GM21825 (cell line): Measurements from ENCODE around the gene PIP5K1B.
A peak's percentile ranks its signal among the peaks of the same experiment; 100 is the strongest.

ENCODE experiments used
- ATAC-seq: cut with Tn5 transposase; IDR thresholded peaks from one replicate; pipeline ENCODE4 v1.9.1; 2021; ENCODE audit warnings: mild to moderate bottlenecking, moderate library complexity; ENCODE audit not compliant: unreplicated experiment

Gene PIP5K1B

DNA sequence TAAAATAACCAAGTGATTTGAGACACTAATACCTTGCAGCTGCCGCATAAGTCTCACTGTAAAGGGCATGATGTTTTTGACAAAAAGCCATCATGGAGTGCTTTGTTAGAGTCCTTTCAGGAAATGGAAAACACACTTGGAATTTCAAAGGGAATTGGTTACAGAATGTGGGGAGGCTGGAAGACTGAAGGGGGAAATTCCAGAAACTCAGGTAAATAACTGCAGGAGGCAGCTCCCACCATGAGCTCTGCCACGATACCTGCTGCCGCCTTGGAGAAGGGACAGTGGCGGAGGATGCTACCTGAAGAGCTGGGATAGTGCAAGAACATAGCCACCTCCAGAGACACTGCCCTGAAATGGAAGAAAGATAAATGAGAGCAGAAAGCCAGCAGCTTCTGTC lies 242.0 kb downstream of the PIP5K1B start:
- no peak for ATAC-seq

DNA sequence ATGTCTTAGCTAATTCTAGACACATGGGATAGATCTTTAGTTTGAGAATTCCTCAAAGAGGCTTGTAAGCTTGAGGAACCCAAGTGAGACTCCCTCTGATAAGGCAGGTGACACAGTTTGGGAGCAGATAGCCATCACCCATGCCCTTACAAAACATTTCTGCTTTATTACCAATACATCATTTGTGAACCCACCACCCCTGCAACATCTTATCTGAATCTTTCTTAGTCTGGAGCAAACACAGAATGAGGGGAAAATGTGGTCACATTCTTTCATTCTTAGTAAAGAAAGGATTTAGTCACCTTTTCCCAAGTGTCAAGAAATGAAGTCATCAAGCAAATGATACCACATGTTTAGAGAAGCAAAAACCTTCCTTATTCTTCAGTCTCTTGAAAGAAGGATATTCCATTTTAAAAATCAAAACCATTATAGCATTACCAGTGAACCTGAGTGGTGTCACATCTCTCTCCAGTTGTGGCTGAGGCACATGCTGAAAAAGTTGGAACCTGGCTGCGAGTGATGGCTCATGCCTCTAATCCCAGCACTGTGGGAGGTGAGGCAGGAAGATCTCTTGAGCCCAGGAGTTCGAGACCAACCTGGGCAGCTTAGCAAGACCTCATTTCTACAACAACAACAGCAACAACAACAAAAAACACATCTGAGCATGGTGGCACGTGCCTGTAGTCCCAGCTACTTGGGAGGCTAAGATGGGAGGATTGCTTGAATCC lies 243.0 kb downstream of the PIP5K1B start:
- no peak for ATAC-seq

DNA sequence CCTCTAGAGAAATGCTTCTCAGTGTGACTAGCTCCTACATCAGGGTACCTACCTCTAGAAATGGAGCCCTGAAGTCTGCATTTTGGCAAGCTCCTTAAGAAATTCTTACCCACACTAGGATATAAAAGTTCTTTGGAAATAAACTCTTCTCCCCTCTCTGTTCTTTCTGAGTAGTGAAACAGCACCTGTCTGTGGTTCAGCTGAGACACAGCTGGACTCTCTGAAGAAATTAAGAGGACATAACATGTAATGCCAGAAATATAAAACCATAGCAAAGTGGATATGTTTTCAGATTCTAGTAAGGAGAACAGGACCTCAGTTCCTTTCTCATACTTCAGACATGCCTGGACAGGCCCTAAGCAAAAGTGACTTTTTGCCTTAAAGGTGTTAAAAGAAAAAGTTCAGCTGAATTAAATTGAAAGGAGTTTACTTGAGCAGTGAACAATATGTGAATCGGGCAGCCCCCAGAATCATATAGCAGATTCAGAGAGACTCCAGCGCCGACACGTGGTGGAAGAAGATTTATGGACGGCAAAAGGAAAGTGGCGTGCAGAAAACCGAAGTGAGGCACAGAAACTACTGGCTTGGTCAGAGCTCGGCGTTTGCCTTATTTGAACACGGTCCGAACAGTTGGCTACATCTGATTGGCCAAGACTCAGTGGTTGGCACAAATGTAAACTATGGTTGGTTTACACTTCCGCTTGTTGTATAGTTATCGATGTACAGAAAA lies 244.4 kb downstream of the PIP5K1B start:
- ATAC-seq = no peak

DNA sequence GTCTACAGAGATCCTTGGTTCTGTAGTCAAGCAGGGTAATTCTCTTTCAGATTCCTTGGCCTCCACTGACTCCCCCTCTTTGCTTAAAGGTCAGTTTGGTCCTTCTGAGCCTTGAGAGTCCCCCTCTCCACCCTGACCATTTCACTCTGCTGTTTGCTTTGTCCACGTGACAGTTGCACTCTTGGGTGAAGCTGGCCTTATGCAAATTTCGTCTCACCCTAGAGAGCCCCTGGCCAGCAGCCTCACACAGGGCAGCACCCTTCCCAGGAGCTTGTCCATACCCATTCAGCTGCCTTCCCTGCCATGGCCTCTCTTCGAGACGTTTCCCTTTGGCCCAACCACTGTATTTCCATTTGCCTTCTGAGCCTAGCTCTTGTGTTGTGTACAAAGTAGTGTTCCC lies 245.1 kb downstream of the PIP5K1B start:
- ATAC-seq = no peak

DNA sequence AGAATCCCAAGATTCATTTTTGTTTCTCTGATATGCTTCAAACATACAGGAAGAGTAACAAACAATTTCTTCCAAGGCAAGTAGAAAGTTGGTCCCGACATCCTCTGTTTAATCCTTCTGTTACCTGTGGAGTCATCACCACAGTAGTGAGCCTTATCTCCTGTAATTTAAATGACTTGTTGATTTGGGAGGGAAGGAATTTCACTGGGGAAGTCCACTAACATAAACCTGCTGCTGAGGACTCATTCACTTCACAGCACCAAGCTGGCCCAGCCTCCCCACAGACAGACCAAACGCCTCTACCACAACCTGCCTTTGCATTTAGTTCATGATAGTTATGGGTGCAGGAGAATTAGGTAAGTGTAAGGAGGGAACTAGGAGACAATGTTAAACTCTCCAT lies 245.6 kb downstream of the PIP5K1B start:
- no peak for ATAC-seq

DNA sequence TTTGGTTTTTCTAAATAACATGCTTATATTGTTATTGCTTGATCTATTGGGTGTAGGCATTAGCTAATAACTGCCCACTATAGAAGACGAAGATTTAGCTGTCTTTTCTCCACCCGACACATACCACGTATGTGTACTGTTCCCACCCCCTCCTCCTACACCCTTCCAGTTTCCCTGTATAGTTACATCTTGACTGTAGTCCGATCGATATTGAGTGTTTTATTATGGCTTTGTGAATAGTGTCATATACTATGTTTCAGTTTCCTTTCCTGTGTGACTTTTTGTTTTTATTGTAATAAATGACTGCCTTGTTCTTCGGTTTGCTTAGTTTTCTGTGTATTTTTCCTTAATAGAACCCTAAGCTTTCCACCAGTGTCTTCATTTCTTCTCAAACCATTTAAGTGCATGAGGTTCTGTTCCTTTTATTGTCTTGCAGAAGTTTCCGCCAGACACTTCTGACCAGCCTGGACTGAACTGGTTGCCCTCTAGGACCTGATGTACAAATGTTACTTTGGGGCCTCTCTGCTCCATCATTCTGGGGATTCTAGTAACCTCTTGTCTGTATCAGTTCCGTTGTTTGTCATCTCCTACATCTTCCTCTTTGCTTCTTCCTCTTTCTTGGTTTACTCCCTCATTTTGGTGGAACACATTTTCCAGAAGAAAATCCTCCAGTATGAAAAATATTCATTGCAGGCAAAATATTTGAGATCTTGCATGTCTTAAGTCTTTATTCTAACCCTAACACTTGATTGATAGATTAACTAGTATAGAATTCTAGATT lies 247.0 kb downstream of the PIP5K1B start:
- ATAC-seq = peak; percentile 60

DNA sequence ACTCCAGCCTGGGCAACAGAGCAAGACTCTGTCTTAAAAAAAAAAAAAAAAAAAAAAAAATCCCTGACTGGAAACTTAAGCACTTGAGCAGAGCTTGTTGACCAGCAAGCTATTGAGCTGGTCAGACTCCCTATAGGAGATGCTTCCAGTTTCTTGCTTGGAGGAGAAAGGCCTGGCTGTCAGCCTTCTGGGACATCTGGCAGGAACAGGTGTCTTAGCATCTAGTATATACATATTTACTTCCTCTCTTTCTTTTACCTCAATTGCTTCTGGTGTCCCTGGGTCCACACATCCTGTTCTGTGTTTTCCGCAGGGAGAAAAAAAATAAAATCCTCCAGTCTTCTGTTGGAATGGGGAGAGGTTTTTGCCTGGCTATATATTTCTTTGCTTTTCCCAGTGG lies 248.7 kb downstream of the PIP5K1B start:
- ATAC-seq = no peak

DNA sequence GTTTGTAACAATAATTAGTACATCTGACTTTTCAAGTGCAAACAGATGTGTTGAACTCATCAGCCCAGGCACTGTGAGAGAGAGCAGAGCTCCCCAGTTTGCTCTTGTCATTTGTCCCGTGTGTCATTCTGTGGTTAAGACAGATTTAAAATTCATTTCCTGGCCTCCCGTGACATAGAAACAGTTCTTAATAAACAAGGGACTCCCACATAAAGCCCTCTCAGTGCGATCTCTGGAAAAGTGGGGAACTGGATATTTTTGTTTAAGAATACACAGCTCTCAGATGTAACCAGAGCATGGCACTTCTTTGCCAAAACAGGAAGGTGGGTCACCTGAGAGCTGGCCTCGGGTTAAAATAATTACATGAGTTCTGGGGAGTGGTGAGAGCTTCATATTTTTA lies 250.3 kb downstream of the PIP5K1B start:
- no peak for ATAC-seq

DNA sequence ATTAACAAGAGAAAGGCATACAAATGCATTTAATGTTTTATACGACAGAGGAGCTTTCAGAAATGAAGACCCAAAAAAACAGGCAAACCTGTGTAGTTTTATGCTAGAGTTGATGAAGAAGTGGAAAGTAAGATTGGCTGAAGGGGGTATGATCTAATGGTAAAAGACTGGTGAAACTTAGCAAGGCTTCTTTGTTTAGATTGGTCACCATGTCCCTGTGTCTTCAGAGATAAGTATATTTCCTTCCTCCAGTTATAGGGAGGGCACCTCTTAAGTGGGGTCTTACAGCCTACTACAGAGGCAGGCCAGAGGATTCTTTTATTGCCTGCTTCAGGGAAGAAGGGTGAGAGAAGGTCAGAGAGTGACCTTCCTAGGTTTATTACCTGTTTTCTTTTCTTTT lies 252.4 kb downstream of the PIP5K1B start:
- ATAC-seq = no peak

DNA sequence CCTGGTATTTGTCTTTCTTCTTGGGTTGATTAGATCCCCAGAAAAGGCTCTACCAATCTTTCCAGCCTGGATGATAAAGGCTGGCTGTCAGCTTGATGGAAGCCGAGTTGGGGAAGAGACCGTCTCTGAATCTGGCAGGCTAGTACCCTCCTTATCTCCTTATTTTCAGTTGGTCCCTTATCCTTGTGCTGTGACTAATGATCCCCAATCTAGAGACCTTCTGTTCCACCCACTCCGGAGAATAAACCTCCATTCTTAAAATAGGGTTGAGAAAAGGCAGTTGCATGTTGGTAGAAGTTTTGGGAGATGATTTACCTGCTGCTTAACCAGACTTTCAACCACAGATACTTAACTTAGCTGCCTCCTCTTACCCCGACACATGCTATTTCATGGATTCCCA lies 256.5 kb downstream of the PIP5K1B start:
- ATAC-seq = no peak

DNA sequence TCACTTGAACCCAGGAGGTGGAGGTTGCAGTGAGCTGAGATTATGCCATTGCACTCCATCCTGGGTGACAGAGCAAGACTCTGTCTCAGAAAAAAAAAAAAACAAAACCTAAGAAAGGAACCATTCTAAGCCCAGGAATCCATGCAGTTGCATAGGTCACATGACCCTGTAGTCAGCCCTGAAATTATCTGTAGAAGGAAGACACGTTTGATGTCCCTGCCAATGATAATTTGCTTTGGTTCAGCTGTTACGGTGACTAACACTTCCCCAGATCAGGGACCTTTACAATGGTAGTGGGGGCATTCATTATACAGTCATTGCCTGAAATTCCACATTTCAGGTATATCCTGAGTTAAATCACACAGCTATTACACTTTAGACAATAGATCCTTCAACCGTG lies 258.4 kb downstream of the PIP5K1B start:
- no peak for ATAC-seq

DNA sequence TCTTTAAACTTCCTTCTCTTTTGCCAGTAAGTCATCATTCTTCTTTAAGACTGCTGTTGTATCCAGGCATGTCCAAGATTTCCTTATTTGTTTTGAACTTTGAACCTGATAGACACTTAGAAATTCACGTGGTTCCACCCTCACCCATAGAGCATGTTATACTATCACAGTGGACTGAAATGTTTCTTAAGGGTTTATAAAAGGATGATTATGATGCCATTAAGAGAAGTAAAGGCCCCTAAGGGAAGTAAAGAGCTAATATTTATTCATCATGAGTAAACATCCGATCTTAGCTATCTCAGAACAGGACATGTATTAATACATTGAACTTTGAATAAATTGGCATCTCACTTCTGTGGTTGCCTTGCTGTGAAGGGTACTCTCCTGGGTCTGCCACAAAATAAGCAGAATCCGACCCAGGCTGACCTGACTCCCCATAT lies 259.1 kb downstream of the PIP5K1B start:
- no peak for ATAC-seq

DNA sequence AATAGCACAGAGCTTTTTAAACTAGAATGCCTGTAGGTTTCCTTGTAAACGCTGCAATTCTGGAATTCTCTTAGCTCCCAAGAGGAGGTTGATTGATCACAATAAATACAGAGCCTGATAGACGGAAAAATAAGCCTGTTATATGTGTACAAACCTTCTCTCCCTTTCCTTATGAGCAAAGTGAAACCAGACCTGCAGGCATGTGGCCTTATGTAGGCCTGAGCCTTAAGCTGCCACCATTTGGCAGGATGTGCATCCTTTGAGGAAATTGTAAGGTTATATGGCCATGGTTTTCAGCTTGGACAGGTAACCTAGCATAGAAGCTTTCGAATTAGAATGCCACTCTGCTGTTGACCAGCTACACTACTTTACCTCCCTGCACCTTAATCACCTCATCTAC lies 259.7 kb downstream of the PIP5K1B start:
- ATAC-seq = no peak

DNA sequence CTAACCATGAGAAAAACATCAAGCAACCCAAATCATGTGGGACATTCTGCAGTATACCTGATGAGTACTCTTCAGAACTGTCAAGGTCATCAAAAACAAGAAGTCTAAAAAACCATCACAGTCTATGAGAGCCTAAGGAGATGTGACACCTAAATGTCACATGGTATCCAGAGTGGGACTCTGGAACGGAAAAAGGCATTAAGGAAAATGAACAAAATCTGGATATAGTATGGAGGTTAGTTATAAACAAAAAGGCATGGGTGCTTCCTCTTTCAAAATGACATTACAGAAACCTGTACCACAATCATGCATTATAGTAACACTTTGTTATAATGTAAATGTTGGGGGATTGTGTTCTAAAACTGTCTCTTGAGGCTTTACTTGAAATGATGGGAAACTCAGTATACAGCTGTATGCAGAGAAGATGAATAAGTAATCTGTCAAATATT lies 261.5 kb downstream of the PIP5K1B start:
- peak; percentile 69 for ATAC-seq

DNA sequence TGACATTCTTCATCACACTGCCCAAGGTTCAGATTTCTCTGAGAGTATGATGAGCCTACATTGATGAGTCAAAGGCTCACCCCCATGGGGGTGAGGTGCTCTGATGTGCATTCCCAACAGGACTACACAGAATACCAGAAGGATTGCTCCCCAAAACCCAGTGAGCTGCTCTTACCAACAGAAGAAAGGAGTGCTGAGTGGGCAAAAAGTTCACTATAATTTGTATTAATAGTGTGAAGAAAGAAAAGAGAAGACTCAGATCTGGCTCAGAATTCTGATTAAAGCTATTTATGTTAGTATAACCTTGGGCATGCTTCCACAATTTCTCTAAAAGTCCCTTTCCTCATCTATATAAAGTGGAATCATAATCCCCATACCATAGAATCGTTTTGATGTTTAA lies 262.8 kb downstream of the PIP5K1B start:
- ATAC-seq = no peak

DNA sequence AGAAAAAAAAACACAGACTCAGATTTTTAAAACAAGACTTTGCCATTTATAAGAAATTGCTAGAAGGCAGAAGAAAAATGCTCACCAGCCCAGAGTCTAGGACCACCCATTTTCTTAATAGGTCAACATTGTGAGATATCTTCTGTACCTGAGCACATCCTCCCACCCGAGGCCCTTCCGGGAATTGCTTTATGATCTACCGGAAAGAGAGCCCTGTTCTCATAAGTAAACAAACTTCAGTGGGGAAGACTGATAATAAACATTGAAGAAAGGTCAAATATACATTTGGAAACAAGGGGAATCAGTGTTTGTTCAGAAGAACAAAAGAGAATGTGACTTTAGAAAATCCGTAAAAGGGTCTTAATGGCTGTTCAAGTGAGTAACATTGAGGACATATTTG lies 264.5 kb downstream of the PIP5K1B start:
- ATAC-seq = no peak

DNA sequence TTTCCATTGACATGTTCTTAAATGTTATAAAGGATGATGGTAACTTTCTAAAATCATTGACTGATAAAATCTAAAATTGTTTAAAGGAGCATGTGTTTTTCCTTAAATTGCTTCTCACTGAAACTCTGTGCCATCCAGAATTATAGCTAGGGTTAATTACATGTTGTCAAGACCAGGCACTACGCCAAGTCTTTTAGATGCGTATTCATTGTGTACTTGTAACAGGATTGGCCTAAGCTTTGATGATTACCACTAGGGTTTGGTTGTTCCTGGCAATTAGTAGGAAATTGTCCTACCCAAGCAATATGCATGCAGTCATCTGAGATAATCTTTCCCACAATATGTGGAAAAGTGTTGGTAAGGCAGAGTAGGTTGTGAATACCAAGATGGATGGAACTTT lies 265.1 kb downstream of the PIP5K1B start:
- no peak for ATAC-seq

DNA sequence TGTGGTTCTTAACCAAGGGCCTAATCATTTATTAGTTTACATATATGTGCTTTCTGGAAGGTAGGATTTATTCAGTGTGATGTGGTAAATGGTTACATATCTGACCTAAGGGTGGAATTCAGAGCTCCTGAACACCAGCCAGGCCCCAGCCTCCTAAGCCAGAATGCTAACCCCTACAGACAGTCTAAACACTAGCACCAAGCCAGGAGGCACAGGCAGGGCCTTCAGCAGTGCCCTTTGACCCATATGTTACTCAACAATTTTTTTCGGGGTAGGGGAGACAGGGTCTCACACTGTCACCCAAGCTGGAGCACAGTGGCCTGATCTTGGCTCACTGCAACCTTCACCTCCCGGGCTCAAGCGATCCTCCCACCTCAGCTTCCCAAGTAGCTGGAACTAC lies 268.6 kb downstream of the PIP5K1B start:
- no peak for ATAC-seq

DNA sequence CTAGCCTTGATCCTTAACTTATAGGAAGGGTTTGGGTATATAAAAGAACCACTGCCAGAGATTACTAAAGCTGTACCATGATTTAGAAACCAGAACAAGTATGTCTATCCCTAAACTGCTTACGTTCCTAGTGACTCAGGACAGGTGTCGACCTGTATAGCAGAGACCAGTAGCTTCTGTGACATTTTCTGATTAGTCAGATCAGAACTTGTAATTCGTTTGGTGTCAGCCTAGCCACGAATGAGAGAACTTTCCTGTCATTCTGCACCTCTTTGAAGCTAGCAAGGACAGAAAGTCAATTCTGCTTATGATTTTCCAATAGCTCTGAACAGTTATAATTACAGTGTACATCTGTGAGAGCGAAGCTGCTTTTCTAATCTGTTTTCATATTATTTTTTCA lies 269.4 kb downstream of the PIP5K1B start:
- peak; percentile 90 for ATAC-seq

DNA sequence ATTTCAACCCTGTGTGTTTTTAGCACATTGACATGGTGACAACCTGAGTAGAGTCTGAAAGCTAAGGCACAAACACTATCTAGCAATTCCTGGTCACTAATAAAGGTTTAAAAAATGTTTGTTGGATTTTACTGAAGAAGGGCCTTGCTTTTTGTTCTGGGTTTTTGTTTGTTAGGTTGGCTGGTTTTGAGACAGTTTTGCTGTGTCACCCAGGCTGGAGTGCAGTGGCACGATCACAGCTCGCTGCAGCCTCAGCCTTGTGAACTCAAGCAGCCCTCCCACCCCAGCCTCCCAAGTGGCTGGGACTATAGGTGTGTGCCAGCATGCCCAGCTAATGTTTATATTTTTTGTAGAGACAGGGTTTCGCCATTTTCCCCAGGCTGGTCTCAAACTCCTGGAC lies 269.9 kb downstream of the PIP5K1B start:
- no peak for ATAC-seq

DNA sequence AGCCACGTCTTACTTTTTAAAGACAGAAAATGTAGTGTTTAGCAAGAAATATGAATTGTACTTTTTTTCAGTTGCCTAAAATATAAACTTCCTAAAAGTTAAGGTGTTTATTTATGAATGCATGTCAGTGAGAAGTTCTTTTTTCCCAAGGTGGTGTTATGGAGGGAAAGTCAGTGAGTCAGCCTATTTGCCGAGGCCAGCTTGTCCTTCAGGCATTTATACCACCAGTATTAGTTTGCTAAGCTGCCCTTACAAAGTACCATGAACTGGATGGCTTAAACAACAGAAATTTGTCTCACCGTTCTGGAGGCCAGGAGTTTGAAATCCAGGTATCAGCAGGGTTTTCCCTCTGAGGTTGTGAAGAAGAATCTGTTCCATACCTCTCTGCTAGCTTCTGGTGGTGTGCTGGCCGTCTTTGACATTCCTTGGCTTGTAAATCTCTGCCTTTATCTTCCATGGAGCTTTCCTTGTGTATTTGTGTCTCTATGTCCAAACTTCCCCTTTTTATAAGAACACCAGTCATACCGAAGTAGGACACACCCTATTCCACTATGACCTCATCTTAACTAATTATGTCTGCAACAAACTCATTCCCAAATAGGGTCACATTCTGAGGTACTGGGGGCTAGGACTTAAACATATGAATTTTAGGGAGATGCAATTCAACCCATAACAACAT lies 270.5 kb downstream of the PIP5K1B start:
- ATAC-seq = no peak
